Stimulated activated CD8-positive, alpha-beta memory T cell treated with anti-CD3 and anti-CD28 coated beads, Interleukin-12 subunit alpha, Interleukin-12 subunit beta, amount 100 ng/mL, for 1 hour (primary cell): ENCODE measurements around the gene FFAR1.
"Not testable (repeated sequence)": the region's sequence is repeated elsewhere in the genome, so short reads cannot be mapped to it uniquely, and the experiment has no call there.

Source experiments
- DNase-seq: peaks from one replicate; pipeline ENCODE4 v3.0.0-alpha.2; 2020; ENCODE audit warnings: low read depth

The FFAR1 gene

DNA sequence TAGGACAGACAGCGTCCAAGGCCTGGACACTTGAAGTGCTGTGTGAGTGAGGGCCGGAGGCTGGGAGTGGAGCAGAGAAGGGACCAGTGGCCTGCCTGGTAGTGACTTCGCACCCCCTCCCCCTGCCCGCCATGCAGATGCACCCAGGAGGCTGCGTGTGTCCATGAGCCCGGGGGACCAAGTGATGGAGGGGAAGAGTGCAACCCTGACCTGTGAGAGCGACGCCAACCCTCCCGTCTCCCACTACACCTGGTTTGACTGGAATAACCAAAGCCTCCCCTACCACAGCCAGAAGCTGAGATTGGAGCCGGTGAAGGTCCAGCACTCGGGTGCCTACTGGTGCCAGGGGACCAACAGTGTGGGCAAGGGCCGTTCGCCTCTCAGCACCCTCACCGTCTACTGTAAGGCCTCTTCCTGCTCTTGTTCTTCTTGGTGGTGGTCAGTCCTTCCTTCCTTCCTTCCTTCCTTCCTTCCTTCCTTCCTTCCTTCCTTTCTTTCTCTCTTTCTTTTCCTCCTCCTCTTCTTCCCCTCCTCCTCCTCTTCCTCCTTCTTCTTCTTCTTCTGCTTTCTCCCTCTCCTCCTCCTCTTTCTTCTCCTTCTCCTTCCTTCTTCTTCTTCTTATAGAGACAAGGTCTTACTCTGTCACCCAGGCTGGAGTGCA is 6.0 kb upstream of the FFAR1 start:
- DNase-seq: no peak

DNA sequence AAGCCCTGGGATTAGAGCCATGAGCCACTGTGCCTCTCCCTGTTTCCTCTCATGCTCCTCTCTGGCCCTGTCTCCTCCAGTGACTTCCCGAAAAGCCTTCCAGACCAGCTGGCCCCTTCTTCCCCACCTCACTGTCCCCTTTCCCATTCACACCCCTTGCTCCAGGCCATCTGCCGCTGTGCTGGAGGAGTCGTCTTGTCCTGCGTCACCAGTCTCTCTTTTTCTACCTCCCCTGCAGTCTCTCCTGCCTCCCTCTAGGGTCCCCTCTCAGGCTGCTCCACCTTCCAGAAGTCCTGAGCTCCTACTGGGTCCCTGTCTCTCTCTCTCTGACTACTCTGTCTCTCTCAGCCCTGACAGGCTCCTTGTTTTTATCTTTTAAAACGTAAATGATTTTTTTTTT is 5.3 kb upstream of the FFAR1 start:
- DNase-seq: no peak

DNA sequence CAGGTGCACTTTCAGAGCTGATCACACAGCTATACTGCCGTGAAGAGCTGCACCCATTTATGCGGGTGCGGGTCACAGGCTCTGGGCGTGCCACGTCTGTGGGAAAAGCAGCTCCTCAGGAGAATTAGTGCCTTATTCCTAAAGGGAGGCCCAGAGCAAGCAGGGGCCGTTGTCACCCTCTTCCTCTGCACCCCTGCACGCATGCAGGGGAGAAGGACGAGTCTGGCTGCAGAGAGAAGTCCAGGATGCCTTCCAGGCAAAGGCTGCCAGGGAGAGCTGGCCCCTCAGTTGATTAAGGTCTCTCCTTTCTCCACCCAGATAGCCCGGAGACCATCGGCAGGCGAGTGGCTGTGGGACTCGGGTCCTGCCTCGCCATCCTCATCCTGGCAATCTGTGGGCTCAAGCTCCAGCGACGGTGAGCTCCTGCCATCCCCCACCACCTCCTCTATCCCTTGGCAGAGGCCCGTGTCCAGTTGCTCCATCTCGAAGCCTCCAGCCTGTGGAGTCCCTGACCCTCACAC is 3.1 kb upstream of the FFAR1 start:
- DNase-seq: no peak

DNA sequence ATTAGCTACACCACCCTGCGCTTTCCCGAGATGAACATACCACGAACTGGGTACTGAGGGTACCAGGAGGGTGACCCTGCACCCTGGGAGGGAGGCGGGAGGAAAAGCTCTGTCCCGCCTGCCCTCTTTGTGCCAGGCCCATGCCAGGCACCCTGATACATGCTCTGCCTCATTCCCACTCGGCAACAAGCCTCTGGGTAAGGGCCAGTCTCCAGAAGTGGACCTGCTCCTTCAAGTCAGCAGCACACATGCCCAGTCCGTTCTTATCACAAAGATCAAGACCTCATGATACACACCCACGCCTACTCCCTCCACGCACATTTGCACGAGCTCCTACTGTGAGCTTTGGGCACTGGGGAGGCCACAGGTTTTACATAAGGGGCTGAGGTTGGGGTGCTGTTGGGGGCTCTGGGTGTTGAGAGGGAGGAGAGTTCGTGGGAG is 2.0 kb upstream of the FFAR1 start:
- no peak for DNase-seq

DNA sequence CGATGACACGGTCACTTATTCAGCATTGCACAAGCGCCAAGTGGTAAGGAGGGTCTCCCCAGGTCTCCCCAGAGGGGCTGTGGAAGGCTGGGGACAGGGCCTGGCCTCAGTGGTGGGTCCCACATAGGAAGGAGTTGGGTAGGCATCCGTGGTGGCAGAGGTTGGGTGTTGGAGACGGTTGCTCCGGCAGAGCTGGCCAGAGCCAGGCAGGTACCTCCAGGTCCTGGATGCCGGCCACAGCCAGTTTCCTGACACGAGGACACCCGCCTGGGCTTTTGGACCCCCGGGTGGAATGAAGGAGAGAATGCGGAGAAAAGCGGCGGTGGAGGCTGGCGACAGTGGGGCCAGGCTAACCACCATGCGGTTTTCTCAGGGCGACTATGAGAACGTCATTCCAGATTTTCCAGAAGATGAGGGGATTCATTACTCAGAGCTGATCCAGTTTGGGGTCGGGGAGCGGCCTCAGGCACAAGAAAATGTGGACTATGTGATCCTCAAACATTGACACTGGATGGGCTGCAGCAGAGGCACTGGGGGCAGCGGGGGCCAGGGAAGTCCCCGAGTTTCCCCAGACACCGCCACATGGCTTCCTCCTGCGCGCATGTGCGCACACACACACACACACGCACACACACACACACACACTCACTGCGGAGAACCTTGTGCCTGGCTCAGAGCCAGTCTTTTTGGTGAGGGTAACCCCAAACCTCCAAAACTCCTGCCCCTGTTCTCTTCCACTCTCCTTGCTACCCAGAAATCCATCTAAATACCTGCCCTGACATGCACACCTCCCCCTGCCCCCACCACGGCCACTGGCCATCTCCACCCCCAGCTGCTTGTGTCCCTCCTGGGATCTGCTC is 1.3 kb upstream of the FFAR1 start:
- DNase-seq: peak; percentile 59

DNA sequence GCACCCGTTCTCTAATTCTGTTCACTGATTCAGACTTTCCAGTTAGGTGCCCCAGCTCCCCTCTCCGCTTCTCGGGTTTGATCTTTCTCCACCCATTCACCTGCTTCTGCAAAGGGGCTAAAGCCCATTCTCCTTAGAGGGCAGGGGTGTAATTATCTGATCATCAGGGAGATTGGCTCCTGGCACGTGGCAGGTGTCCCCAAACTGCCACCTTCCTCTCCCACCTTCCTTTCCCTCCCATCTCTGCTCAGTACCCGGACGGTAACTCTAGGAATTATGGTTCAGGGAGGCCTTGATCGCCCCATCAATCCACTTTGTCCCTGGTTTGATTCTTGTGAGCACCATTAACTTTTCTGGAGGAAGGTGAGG is 212 bp downstream of the FFAR1 start:
- DNase-seq: no peak

DNA sequence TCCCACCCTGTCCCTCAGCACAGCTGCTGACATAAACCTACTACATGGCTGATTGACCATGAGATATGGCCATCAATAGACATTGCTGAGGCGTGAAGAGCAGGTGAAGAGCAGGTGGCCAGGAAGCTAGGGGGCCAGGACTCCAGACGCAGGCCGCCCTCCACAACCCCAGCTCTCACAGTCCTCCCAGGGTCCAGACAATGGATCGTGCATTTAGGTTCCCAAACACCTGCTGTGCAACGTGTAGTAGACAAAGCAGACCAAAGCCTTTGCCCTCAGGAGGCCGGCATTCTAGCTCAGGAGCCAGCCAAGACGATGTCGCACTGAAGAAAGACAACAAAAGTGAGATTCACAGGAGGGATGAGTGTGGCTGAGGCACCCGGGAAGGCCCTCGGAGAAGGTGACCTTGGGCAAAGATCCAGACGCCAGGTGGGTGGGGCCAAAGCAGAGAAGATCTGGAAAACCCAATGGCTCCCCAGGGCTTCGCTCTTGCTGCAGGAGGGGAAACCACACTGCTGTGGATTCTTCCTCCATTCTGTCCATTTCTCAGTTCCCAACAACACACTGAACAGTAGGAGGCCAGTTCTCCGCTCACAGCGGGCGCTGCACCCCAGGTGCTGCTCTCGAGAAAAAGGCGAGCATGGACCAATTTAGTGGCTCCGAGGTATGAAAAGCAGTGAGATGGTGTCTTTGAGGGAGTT is 1.4 kb downstream of the FFAR1 start:
- DNase-seq: no peak

DNA sequence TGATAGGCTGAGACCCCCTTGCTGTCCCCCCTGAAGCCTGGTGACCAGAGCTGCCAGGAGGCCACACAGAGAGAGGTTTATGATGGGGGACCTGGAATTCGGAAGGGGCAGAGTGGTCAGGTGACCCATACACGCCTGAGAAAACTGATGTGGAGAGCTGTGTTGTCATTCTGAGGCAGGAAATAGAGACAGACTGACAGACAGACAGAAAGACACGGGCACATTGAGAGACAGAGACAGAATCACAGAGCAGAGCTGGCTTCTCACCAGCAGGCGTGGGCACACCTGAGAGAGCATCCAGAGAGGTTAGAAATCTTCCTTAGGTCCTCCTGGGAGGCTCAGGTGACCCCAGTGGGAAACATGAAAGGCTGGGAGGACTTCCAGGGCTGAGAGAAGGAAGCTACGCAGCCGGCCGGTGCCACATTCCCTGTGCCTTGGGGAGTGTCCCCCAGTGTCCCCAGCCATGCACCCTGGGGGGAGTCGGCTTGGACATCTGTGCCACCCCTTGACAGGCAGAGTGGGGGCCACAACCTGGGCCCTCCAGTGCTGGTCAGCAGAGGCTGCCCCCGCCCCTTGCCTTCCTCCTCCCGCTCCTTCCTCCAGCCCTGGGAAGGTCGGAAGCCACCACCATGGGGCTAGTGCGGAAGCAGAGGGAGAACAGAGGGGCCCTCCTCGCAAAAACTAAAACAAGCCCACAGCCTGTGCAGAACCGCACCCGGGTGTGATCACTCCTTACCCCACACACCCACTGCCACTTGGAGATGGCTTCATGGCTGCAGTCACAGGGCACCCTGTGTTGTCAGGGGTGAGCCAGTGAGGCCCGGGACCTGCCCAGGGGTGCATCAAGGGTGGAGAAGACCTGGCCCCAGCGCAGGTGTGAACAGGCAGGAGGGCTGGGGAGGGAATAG is 2.2 kb downstream of the FFAR1 start:
- DNase-seq: no peak

DNA sequence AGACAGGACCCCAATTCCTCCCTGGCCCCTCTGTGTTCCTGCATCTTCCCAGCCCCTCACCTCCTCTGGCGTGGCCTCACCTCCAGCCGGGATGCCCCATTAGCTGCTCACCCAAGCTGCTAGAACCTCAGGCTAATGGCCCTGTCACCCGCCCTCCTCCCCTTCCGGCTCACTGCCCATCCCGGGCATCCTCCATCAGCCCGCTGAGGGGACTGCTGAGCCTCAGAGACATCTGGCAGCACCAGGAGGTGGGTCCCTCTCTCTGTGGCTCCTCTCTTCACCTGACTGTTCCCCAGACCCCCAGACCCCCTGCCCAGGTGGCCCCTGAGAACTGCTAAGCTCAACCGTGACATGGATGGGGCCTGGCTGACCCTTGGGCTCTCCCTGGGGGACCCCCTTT is 2.9 kb downstream of the FFAR1 start:
- no peak for DNase-seq

DNA sequence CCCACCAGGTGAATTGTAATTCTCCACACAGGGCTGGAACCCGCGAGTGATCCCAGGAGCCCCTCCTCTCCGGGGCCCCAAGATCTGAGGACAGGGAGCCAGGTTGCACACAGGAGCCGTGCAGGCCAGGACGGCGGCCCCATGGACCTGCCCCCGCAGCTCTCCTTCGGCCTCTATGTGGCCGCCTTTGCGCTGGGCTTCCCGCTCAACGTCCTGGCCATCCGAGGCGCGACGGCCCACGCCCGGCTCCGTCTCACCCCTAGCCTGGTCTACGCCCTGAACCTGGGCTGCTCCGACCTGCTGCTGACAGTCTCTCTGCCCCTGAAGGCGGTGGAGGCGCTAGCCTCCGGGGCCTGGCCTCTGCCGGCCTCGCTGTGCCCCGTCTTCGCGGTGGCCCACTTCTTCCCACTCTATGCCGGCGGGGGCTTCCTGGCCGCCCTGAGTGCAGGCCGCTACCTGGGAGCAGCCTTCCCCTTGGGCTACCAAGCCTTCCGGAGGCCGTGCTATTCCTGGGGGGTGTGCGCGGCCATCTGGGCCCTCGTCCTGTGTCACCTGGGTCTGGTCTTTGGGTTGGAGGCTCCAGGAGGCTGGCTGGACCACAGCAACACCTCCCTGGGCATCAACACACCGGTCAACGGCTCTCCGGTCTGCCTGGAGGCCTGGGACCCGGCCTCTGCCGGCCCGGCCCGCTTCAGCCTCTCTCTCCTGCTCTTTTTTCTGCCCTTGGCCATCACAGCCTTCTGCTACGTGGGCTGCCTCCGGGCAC is 3.9 kb downstream of the FFAR1 start:
- DNase-seq: no peak

DNA sequence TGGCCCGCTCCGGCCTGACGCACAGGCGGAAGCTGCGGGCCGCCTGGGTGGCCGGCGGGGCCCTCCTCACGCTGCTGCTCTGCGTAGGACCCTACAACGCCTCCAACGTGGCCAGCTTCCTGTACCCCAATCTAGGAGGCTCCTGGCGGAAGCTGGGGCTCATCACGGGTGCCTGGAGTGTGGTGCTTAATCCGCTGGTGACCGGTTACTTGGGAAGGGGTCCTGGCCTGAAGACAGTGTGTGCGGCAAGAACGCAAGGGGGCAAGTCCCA is 4.4 kb downstream of the FFAR1 start:
- no peak for DNase-seq

DNA sequence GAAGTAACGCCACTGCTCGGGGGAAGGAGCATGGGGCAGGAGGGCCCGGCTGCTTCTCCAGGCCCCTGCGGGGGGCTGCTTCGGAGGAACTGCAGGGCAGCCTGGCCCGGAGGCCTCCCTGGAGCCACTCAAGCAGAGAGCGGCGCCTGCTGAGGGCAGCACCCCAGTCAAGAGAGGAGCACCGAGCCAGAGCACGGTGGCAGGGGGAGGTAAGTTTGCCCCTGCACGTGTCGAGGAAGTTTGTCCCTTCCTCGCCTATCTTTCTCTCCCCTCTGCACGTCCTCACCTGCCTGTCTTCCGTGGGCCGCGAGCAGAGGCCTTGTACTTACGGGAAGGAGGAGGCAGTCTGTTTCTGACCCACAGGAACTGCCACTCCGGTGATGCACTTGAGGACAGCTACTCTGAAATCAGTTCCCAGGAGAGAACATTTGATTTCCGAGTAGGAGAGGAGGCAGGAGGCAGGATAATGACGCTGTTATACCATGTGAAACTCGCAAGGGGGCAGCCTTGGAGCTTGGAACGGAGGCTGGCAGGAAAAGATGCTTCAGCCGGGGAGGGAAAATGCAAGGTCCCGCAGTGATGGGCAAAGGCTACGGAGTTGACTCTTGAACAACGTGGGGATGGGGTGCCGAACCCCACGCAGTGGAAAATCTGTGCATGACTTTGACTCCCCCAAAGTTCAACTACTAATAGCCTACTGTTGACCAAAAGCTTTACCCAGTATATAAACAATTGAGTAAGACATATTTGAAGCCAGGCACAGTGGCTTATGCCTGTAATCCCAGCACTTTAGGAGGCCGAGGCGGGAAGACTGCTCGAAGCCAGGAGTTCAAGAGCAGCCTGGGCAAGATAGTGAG is 5.0 kb downstream of the FFAR1 start:
- peak; percentile 47 for DNase-seq

DNA sequence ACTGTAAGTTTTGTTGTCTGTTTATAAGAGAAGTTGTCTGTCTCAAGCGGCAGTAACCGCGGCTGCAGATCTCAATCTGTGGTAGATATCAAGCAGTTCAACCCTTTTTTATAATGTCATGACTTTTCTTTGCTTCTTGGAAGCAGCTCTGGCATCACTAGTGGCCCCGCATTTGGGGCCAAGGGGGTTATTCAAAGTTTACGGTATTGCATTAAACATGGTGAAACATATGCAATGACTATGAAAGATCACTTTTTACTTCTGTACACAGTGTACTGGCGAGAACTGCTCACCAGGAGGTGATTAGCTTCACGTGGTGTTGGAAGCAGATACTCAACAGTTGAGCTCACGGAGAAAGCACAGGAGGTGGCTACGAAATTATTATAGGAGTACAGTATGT is 5.9 kb downstream of the FFAR1 start:
- no peak for DNase-seq

DNA sequence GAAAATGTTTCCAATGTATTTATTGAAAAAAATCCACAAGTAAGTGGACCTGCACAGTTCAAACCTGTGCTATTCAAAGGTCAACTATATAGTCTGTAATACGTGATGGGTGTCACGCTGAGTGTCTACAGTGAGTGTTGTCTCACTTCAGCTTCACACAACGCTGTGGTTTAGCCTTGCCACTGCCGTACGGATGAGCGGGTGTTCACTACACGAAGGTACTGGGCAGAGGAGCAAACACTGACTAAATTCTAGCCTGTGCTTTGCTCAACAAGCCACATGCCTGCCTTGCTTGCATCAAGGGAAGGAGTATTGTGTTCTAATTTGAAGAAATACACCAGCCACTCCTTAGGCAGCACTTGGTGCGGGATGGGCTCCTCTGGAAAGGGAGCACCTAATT is 7.2 kb downstream of the FFAR1 start:
- no peak for DNase-seq

DNA sequence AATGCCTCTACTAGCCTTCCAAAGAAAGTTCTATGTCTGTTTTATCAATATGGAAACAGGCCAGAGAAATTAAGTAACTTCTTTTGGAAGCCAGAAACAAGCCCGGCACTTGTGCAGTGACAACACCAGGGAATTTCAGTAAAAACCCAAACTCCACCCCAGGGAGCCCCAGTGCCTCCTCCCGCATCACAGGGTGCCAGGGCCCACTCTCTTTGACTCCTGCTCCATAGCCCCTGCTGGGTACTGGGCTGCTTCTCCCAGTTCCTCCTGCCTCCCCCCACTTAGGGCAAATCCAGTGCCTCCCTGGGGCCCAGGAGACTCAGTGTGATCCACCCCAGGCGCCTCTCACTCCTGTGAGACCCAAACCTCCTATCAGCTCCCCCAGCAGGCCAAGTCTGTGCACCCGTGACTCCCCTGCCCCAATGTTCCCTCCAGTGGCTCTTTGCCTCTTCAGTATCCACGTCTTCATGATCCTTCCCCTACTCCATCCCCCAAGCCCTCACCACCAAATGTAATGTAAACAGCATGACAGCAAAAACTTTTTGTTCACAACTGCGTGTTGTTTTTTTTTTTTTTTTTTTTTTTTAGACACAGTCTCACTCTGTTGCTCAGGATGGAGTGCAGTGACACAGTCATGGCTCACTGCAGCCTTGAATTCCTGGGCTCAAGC is 8.2 kb downstream of the FFAR1 start:
- no peak for DNase-seq

DNA sequence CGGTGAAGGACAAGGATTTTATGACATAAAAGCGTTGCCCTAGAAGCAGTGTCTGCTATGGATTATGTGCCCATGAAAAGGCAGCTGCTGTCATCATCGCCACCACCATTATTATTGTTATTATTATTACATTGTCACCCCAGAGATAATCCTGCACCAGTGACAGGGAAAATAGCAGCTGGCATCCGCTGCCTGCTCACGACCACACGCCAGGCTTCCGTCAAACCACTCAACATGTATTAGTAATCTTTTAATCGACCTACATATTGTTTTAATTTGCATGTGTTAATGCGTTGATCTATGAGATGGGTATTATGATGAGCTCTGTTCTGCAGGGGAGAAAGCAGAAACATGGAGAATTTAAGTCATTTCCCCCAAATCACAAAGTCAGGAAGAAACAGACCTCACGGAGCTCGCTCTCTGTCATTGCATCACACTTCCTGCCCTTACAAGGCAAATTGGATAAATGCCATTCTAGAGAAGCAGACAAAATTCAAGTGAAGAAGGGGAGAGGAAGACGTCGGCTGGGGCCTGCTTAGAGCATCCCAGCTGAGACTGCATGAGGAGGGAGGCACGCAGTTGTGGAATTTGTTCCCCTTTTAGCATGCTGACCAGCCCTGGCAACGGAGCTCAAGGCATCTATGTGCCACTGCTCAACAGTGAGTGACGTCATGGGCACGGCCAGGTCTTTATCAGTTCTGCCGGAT is 10.3 kb downstream of the FFAR1 start, which contains the start of gene FFAR3:
TSS of gene FFAR3 (plus strand) at position 594 of the 707 bp plus-strand sequence. CDS start 431 bp downstream, outside the sequence.
- DNase-seq: no peak

DNA sequence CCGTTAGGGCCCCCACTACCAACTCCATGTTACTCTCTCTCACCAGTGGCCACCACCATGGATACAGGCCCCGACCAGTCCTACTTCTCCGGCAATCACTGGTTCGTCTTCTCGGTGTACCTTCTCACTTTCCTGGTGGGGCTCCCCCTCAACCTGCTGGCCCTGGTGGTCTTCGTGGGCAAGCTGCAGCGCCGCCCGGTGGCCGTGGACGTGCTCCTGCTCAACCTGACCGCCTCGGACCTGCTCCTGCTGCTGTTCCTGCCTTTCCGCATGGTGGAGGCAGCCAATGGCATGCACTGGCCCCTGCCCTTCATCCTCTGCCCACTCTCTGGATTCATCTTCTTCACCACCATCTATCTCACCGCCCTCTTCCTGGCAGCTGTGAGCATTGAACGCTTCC is 11.1 kb downstream of the FFAR1 start:
- DNase-seq: not testable (repeated sequence)

DNA sequence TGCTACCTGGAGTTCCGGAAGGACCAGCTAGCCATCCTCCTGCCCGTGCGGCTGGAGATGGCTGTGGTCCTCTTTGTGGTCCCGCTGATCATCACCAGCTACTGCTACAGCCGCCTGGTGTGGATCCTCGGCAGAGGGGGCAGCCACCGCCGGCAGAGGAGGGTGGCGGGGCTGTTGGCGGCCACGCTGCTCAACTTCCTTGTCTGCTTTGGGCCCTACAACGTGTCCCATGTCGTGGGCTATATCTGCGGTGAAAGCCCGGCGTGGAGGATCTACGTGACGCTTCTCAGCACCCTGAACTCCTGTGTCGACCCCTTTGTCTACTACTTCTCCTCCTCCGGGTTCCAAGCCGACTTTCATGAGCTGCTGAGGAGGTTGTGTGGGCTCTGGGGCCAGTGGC is 11.7 kb downstream of the FFAR1 start:
- not testable (repeated sequence) for DNase-seq

DNA sequence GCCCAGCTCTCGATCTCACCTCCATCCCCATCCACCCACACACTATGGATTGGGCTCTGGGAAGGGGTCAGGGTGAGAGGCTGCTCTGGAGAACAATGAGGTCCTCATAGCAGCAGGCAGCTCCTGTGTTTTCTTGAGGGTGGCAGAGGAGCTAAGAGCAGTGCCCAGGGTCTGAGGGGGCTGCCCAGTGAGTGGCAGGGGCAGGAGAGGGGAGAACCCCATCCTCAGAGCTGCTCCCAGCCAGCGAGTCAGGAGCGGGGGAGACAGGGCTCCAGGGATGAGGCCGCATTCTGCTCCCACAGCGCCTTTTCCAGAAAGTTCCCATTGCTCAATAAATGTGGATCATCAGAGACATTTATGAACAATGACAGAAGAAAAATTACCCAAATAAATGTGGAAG is 12.4 kb downstream of the FFAR1 start:
- DNase-seq: not testable (repeated sequence)
